ENCODE results near the gene ADAM12.
"Not testable (repeated sequence)": the region's sequence is repeated elsewhere in the genome, so short reads cannot be mapped to it uniquely, and the experiment has no call there.

The ADAM12 gene

GRCh38 chr10:126264102-126265018 lies 123.9 kb downstream of the ADAM12 start:
- DNase-seq: no peak

DNA sequence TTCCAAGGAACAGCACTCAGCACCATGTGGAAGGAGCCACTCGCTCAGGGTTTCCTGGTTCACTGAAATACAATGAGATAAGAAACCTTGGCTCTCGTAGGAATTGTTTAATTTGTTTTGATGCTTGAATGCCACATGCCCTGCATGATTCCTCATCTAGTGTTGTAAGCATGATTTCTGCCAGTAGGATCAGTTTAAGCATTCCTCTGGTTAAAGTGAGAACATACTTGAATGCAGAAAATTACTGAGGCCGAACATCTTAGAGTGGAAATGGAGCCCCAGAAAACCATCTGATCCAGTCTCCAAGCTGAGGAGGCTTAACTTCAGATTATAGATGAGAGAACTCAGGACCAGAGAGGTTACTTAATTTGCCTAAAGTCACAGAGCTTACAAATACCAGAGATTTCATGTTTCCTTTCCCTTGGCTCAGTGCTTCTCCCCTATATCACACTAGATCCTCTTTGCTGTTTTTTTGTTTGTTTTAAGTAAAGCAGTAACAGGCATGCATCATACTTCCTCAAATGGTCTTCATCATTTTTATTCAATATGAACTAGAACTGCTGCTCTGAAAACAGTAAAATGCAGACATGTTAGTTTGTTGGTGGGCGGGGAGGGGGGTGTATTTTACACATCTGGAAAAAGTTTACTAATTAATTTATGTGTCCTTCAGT lies 125.1 kb downstream of the ADAM12 start:
- DNase-seq: no peak

DNA sequence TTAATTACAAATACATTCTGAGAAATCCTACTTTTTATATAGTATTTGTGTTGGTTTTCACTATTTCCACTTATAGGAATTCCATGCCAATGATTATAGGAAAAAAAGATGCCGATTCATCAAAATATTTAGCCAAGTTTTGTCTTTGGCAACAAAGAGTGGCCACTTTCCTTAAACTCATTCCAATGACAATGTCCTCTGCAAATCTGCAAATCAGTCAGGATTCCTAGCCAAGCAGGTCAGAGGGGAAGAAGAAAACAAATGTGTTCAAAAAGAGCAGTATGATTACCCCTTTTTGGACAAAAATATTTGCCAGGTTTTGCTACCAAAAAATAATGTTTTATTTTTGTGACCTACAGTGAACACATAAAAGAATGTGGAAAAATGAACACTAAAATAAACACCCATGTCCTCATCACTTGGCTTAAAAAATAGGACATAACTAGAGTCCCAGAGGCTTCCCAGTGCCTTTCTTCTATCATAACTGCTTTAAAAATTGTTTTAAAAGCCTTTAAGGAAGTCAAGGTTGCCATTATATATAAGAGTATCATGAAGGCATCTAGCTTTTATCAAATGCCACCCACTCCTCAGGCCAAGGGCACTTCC lies 125.9 kb downstream of the ADAM12 start:
- no peak for DNase-seq

DNA sequence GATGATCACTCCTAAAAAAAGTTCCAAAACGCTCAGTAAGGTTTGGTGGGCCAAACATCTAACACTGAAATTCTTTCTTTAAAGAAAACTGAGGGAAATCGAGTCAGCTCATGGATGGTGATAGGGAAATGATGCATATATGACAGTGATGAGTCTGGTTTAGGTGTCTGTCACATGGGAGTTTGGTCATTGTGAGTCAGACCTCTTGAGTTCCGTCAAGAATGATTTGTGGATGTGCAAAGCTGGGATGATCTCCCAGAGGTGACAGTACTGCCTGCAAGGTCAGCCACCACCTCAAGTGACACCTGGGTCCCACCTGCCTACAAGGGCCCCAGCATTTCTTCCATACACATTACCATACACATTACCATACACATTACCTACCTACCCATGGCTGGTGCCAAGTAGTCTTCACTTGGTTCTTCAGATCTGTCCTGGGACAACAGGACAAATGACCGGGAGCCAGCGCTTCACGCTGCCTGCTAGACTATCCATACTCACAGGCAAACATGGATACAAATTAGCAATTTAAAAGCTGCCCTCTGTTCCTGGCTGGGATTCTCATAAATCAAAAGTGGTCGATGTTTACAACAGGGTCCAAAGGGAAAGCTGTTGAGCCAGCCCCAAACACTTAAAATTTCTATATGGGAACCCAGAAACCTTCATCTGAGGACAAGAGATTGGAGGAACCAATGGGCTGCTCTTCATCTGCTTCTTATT lies 128.4 kb downstream of the ADAM12 start:
- DNase-seq: no peak

- DNase-seq: no peak
Observed at GRCh38 chr10:126256864-126257263, 131.4 kb downstream of the ADAM12 start.

GRCh38 chr10:126255313-126255712 lies 133.0 kb downstream of the ADAM12 start:
- DNase-seq: no peak

DNA sequence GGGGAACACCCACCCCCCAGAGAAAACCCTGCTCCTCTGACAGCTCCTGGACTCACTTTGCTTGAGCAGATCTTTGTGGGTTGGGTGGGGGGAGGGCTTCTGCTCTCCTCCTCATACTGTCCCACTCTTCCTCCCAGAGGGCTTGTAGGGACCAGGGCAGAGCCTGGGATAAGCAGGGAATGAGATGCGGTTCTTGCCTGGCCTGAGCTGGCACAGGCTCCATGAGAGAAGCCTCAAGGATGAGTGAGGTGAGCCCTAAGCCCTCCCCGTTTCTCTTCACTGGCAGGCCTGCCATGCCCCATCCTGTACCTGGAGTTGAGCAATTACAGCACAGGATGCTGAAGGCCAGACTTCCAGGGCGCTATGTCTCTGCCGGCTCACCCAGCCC lies 134.7 kb downstream of the ADAM12 start:
- no peak for DNase-seq

DNA sequence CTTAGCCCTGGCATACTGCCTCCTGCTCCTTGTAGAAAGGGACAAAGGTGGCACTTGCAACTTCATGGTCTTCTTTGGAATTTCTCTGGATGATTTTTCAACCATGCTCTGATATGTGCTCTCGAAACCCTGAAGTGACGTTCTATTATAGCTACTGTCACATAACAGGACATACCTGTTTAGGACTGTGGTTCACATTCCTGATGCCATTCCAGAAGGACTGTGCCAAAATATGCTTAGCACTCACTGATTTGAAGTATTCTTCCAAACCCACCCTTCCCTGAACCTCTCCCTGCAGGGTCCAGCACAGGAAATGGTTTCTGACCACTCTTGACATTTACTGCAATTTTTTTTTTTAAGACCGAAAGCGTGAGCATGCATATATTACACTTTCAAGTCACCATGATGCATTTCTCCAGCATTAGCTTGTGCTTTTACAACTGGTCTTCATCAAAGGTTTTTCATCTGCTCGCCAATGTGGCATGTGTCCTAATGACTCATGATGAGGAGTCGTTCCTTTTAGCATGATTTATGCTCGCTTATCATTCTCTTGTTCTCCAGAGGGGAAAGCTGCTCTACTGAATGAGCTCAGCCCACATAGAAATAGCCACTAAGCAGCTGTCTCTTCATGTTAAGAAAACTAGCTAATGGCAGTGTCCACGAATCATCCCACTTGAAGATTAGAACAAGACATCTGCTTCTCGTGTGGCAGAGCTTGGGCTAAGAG lies 135.2 kb downstream of the ADAM12 start:
- DNase-seq: no peak

DNA sequence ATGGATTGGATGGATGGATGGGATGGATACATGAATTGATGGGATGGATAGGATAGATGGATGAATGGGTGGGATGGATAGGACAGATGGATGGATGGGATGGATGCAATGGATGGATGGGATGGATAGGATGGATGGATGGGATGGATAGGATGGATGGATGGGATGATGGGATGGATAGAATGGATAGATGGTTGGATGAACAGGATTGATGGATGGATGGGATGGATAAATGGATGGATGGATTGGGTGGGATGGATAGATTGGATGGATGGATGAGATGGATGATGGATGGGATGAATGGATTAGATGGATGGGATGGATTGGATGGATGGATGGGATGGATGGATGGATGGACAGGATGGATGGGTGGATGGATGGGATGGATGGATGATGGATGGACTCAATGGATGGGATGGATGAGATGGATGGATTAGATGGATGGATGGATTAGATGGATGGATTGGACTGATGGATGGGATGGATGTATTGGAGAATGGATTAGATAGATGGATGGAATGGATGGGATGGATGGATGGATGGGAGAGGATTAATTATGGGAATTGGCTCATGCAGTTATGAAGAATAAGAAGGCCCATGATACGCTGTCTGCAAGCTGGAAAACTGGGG lies 136.4 kb downstream of the ADAM12 start:
- DNase-seq: no peak

DNA sequence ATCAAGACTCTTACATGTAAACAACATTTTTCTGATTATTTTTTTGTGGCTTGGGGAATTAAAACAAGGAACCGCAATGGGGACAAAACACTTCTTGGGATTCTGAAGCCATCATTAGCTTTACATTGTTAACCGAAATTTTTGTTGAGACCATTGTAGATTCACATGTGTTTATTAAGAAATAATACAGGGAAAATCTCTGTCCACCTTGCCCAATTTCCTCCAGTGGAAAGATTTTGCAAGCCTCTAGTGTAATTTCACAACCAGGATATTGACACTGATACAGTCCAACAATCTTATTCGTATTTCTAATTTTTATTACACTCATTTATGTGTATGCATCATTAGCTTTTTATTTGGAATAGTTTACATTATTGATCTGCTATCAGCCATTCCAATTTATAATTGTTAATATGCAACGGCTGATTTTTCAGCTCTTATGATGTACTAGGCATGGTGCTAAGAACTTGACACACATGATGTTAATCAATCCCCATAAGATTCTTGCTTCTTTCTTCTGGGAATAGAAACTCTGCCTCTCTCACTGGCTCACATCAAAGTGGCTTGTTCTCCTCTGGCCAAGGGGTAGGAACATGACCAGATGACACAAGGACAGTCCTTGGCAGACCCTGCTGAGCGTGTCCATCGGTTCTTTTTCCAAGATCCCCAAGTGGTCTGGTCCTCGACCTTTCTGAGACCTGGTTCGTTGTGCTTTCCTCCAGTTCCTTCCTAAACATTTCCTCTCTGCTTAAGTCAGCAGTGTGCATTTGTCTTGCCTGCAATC lies 137.6 kb downstream of the ADAM12 start:
- DNase-seq: no peak

- no peak for DNase-seq
Observed at GRCh38 chr10:126250045-126250444, 138.2 kb downstream of the ADAM12 start.

DNA sequence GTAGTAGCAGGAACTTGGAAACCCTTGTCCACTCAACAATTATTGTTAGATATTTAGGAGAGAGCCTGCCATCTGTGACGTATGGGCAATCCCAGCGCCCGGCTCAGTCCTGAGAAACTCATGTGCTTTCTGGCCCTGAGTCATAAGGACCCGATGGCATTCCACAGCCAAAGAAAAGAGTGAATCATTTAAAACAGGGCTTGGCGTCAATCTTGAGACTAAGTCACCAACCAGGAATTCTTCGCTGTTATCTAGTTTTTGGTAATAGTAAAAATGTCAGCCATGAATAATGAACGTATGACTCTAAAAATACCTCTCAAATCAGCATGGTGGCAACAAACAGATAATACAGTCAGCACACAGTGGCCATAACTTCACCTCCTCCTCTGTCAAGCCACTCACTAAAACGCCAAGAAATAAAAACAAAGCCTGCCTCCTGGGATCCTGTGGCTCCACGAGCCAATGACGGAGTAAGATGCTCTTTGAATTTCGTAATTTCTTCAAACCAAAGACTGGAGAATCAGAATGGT lies 140.8 kb downstream of the ADAM12 start:
- DNase-seq: no peak

- not testable (repeated sequence) for DNase-seq
Observed at GRCh38 chr10:126246396-126246795, 141.9 kb downstream of the ADAM12 start.

- DNase-seq: no peak
Observed at GRCh38 chr10:126245501-126245900, 142.8 kb downstream of the ADAM12 start.

- DNase-seq: no peak
Observed at GRCh38 chr10:126243971-126244370, 144.3 kb downstream of the ADAM12 start.

DNA sequence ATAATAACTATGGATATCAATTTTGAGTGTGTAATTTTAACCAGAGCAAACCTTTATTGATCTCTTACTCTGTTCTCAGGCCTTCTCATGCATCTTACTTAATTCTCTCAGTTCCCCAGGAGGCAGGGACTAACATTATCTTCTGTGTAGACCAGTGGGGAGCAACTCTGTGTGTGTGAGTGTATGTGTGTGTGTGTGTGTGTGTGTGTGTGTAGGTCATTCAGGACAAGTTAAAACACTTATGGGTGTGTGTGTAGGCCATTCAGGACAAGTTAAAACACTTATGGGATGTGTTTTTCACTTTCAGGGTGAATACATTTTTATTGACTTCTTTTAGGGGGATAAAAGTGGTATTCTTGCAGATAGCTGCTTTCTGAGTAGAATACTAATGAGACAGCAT lies 145.0 kb downstream of the ADAM12 start:
- no peak for DNase-seq

GRCh38 chr10:126242397-126243260 lies 145.6 kb downstream of the ADAM12 start:
- peak in 42 of 56 donors; percentile 10 to 81 (median 42) for DNase-seq

GRCh38 chr10:126240483-126240882 lies 147.8 kb downstream of the ADAM12 start:
- DNase-seq: peak in 42 of 56 donors; percentile 13 to 74 (median 47)

All from nucleus accumbens (tissue), 56 donors.